Measurements from ENCODE around the gene TAMALIN.

TAMALIN gene

GRCh38 chr12:52055731-52056711 is 49.3 kb downstream of the TAMALIN start:
- DNase-seq = no peak

DNA sequence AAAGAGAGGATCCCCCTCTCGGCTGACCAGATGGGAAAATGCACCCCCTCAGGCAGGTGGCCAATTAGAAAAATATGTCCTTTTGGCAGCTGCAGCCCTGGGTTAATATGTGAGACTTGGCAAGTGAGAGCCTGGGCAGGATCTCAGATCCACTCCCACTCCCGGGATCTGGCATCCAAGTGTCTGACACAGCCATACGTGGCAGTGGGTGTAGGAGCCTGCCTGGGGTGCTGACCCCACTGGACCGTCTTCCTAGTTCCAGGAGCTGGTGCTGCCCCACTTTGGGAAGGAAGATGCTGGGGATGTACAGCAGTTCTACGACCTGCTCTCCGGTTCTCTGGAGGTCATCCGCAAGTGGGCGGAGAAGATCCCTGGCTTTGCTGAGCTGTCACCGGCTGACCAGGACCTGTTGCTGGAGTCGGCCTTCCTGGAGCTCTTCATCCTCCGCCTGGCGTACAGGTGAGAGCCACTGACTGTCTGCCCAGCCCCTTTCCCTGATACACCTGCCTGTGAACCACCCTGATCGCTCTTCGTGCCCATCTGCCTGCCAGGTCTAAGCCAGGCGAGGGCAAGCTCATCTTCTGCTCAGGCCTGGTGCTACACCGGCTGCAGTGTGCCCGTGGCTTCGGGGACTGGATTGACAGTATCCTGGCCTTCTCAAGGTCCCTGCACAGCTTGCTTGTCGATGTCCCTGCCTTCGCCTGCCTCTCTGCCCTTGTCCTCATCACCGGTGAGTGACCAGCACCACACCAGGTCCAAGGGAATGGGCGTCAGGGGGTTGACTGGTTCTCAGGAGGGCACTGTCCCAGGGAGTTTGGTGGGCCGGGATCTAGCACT is 50.3 kb downstream of the TAMALIN start:
- no peak for DNase-seq

- DNase-seq = no peak
These were observed 51.2 kb downstream of the TAMALIN start for GRCh38 chr12:52057638-52058576.

GRCh38 chr12:52058631-52059361 is 52.0 kb downstream of the TAMALIN start:
- no peak for DNase-seq

DNA sequence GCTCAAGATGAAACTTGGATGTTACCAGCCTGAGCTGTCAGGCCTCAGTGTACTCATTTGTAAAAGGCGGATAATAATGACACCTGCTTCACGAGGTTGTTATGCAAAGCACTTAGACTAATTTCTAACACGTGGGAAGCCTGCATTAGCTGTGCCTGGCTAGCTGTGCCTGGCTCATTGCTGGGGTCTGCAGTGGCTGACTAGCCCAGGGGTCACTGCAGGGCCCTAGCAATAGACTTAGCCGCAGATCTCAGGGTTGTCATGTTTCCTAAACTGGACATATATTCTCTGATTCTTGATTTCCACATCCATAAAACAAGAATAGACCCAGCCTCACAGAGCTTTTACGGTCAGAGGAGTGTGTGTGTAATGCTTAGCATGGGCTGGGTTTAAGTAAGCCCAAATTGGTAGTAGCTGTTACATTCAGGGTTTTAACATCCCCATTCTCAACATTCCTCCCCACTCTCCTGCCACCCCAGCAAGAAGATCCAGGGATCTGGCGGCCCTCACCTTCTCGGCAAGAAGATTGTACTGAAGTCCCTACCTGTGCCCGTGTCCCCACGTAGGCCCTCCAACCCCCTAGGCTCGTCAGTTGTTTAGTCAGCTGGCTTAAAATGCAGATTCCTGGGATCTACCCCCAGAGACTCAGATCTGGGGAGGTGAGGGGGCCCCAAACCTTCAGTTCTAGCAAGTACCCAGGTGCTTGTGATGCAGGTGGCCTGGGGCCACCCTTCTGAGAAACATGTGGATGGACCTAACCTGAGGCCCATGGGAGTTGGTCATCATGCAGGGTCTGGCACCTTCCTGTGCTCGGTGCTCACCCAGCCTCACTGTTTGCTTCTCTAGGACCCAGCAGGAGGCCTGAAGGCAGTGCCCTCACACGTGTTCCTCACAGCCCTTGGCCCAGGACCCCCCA is 53.1 kb downstream of the TAMALIN start:
- DNase-seq = no peak

- no peak for DNase-seq
These were observed 53.9 kb downstream of the TAMALIN start for GRCh38 chr12:52060498-52061177.

GRCh38 chr12:52061470-52062166 is 54.9 kb downstream of the TAMALIN start:
- no peak for DNase-seq

DNA sequence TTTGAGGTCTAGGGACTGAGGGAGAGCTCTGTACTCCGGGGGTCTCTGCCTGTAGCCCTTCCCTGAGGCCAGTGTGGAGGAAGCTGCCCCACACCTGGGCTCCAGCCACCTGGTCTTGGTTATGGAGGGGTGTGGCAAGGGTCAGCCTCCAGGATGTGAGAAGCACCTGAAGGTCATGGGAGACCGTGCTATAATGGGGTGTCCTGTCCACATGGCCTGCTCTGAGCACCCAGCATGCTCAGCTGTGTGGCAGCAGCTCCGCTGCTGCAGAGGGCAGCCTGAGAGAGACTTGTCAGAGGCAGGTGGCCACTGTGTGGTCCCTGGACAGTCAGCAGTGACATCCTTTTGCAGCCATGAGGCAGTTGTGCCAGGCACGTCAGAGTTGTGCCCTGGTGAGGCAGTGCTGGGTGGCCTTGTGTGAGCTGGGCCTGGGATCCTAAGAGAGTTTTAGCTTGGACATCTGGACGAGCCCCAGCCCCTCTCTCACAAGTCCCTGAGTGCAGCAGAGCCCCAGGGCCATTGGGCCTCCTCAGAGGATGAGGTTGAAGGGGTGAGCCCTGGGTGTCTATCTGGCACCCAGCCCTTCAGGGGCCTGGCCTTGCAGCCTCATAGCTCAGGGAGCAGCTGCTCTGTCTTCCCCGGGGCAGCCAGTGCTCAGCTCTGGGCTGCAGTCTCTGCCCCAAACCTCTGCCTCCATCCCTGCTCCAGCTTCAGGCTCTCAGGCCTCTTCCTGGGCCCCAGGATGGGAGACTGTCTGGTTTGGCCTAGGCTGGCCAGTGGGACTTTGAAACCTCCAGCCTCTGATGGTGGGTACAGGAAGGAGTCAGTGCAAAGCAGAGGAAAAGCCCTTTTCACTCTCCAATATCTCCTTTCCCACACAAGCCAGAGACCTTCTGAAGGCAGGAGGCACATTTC is 55.7 kb downstream of the TAMALIN start:
- DNase-seq = no peak

GRCh38 chr12:52063082-52063924 is 56.6 kb downstream of the TAMALIN start:
- DNase-seq = no peak

DNA sequence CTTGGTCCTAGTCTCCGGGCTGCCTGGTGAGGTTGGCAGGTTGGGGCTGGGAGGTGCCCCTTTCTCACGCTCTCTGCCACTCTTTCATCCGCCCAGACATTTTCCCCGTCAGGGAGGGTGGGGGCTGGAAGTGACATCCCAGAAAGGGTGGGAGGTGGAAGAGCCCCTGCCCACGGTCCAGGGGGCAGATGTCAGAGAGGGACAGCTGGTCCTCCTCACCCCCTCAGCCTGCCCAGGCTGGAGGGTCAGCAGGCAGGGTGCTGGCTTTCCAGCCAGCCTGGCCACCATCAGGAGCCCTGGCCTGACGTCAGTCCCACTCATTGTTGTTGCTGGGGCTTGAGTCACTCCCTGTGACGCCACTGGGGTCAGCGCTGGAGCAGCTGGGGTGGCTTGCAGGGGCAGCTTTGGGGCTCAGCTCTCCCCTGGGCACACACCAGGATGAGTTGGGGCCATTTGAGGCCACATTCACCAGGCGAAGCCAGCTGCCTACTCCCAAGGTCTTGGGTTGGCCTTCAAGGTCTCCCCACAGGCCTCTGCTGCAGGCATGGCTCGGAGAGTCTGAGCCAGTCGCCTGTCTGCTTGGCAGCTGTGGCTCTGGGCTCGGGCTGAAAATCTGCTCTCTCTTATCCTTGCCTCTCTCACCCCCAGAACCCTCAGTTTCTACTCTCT is 57.4 kb downstream of the TAMALIN start:
- DNase-seq = no peak

Measured in 8988T (cell line).